ENCODE data around the gene GPA33. TPM values are rescaled to one million over a fixed set of nuclear protein-coding genes. Genes with fewer than 3 reads are reported as not detected.
A peak's percentile ranks its signal among the peaks of the same experiment; 100 is the strongest.
"Not testable (repeated sequence)": the region's sequence is repeated elsewhere in the genome, so short reads cannot be mapped to it uniquely, and the experiment has no call there.

The GPA33 gene
- total RNA-seq, 4 donors from 2014 or later = not detected

GRCh38 chr1:167043752-167044488, 46.3 kb downstream of the GPA33 start:
- Histone ChIP-seq H3K9me3 (no peaks in the 10 kb centered on the region), H3K36me3 (no peaks in the 10 kb centered on the region), H3K27ac (no peak overlapping the region), H3K4me1 (peaks cover 0 to 10% (median 0%) of the 10 kb centered on the region in 4 donors), H3K27me3 (no peaks in the 10 kb centered on the region), H3K4me3 (peak overlapping the region in 2 of 4 donors; percentile 39 to 42)
- WGBS, 2 donors = 27 to 34% methylated on average over 21 of the region's 21 CpGs
- TF ChIP-seq CTCF (IDR thresholded peaks at IDR 0.05) (no peak), POLR2A (IDR thresholded peaks at IDR 0.05) (no peak), EP300 (IDR thresholded peaks at IDR 0.05) (no peak)
- no peak for DNase-seq (ENCODE audit: low spot score in 2 of 2)

DNA sequence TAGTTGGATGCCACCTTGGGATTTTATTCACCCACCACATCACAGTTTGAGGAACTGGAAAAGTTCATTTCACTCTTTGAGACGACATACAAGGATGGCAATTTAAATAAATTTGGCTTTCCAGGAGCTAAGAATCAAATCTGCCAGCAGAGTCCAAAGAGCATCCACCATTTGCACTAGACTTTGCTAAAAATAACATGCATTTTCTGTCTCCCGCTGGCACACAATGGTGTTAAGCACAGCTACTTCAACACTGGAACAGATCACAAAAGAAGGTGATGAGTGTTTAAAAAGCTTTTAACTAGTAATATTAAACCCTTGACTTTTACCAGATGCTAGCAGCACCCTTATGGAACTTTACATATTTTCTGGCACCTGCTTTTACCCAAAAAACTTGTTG, 56.5 kb downstream of the GPA33 start:
- no peaks in the 10 kb centered on the region for H3K9me3 ChIP-seq
- H3K27ac ChIP-seq = no peak overlapping the region
- TF ChIP-seq CTCF (IDR thresholded peaks at IDR 0.05) (no peak), EP300 (IDR thresholded peaks at IDR 0.05) (no peak), POLR2A (IDR thresholded peaks at IDR 0.05) (no peak)
- H3K4me3 ChIP-seq = no peak overlapping the region
- H3K36me3 ChIP-seq = no peaks in the 10 kb centered on the region
- no peaks in the 10 kb centered on the region for H3K27me3 ChIP-seq
- no peak for DNase-seq (ENCODE audit: low spot score in 2 of 2)
- no peaks in the 10 kb centered on the region for H3K4me1 ChIP-seq
- 57 to 69% methylated on average over 2 of the region's 2 CpGs for WGBS, 2 donors

- not testable (repeated sequence) for H3K4me3 ChIP-seq; H3K36me3 ChIP-seq; H3K27ac ChIP-seq; H3K27me3 ChIP-seq; H3K9me3 ChIP-seq; H3K4me1 ChIP-seq; DNase-seq (ENCODE audit: low spot score in 2 of 2)
- WGBS, 2 donors = 90 to 98% methylated on average over 22 to 24 of the region's 27 CpGs
These were observed 60.6 kb downstream of the GPA33 start for GRCh38 chr1:167029553-167029952.

DNA sequence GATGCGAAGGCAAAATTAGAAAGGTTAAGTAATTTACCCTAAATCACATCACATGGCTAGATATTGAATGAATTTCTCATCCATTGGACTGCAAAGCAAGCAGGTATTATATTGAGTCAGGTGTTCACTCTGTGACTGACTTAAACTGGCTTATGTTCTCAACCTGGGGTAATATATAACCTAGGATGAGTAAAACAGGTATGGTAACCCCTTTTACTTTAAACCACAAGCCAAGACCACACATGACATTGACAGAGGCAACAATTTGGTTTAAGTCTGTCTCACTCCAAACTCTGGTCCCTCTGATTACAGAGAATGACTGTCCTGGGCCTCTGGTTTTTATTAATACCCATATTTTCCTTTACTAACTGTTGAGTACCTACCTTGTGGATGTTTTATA, 67.8 kb downstream of the GPA33 start:
- H3K27me3 ChIP-seq = no peaks in the 10 kb centered on the region
- H3K9me3 ChIP-seq = no peaks in the 10 kb centered on the region
- no peak overlapping the region for H3K27ac ChIP-seq
- no peak for DNase-seq (ENCODE audit: low spot score in 2 of 2)
- TF ChIP-seq POLR2A (IDR thresholded peaks at IDR 0.05) (no peak), EP300 (IDR thresholded peaks at IDR 0.05) (no peak), CTCF (IDR thresholded peaks at IDR 0.05) (no peak)
- 88 to 92% methylated on average over 1 of the region's 1 CpG for WGBS, 2 donors
- H3K4me1 ChIP-seq = no peaks in the 10 kb centered on the region
- H3K36me3 ChIP-seq = no peaks in the 10 kb centered on the region
- H3K4me3 ChIP-seq = no peak overlapping the region

DNA sequence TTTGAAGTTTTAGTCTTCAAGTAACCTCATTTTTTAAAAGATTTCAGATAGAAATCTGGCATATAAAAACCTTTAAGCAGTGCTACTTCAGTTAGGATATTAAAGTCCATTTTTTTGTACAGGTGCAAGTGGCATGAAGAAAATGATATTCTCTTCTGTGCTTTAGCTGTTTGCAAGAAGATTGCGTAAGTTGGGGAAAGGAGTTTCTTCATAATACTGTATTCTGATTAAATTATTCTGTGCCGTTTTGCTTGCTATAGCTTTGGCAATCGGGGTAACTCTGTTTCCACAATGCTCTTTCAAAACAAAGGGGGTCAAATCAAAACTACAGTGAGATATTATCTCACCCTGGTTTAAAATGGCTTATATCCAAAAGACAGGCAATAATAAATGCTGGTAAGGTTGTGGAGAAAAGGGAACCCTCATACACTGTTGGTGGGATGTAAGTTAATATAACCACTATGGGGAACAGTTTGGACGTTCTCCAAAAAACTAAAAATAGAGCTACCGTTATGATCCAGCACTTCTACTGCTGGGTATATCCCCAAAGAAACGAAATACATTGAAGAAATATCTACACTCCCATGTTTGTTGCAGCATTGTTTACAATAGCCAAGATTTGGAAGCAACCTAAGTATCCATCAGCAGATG, 74.0 kb downstream of the GPA33 start:
- 35 to 36% methylated on average over 6 of the region's 6 CpGs for WGBS, 2 donors
- H3K4me3 ChIP-seq = no peak overlapping the region
- no peaks in the 10 kb centered on the region for H3K36me3 ChIP-seq
- no peaks in the 10 kb centered on the region for H3K27me3 ChIP-seq
- no peak overlapping the region for H3K27ac ChIP-seq
- DNase-seq (ENCODE audit: low spot score in 2 of 2) = no peak
- no peaks in the 10 kb centered on the region for H3K4me1 ChIP-seq
- no peaks in the 10 kb centered on the region for H3K9me3 ChIP-seq
- no peak for TF ChIP-seq CTCF (IDR thresholded peaks at IDR 0.05)
- TF ChIP-seq POLR2A (IDR thresholded peaks at IDR 0.05) = no peak
- TF ChIP-seq EP300 (IDR thresholded peaks at IDR 0.05) = no peak
